Neural cell (in vitro differentiated cells): Measurements from ENCODE around the gene LDLRAD4. TPM values are rescaled to one million over a fixed set of nuclear protein-coding genes. Genes with fewer than 3 reads are reported as not detected.

ENCODE experiments used
- H2AFZ ChIP-seq: fragments of 200-600, 300-800 bp; sonication (generic), shearing (Covaris generic); 2 replicates; pipeline ENCODE4 v1.6.0; 2014; ENCODE audit warnings: low read depth, mild to moderate bottlenecking, antibody characterized with exemption, low read length, moderate library complexity
- H3F3A ChIP-seq: fragments of 200-600 bp; shearing (Covaris generic); 2 replicates; pipeline ENCODE4 v1.6.1; 2016; ENCODE audit warnings: mild to moderate bottlenecking, moderate library complexity, mixed read lengths, antibody characterized with exemption, low read length; ENCODE audit not compliant: insufficient read depth, poor library complexity, severe bottlenecking
- H3K27ac ChIP-seq: fragments of 200-600, 300-800 bp; sonication (generic), shearing (Covaris generic); 2 replicates; pipeline ENCODE4 v1.5.1; 2014; ENCODE audit warnings: mild to moderate bottlenecking, low read length, moderate library complexity
- H3K27me3 ChIP-seq: fragments of 300-800, 200-600 bp; sonication (generic), shearing (Covaris generic); 2 replicates; pipeline ENCODE4 v1.6.0; 2014; ENCODE audit warnings: mild to moderate bottlenecking, low read depth, low read length, moderate library complexity; ENCODE audit not compliant: insufficient read depth
- H3K36me3 ChIP-seq: fragments of 300-800, 200-600 bp; sonication (generic), shearing (Covaris generic); 2 replicates; pipeline ENCODE4 v1.5.1; 2014; ENCODE audit warnings: mild to moderate bottlenecking, antibody characterized with exemption, low read length, moderate library complexity; ENCODE audit not compliant: insufficient read depth
- H3K4me2 ChIP-seq: fragments of 300-800, 200-600 bp; sonication (generic), shearing (Covaris generic); 2 replicates; pipeline ENCODE4 v1.6.0; 2014; ENCODE audit warnings: mild to moderate bottlenecking, low read length
- H3K4me3 ChIP-seq: fragments of 300-800, 200-600 bp; sonication (generic), shearing (Covaris generic); 2 replicates; pipeline ENCODE4 v1.5.1; 2014; ENCODE audit warnings: mild to moderate bottlenecking, low read length, moderate library complexity
- H3K79me2 ChIP-seq: fragments of 200-600 bp; shearing (Covaris generic); replicated peaks from 2 replicates; pipeline ENCODE4 v1.6.0; 2014; ENCODE audit warnings: mild to moderate bottlenecking, low read length, moderate library complexity; ENCODE audit not compliant: insufficient read depth
- H3K9ac ChIP-seq: fragments of 300-800, 200-600 bp; sonication (generic), shearing (Covaris generic); 2 replicates; pipeline ENCODE4 v1.6.1; 2016; ENCODE audit warnings: mild to moderate bottlenecking, low read length, mixed read lengths
- H3K9me2 ChIP-seq: fragments of 200-600 bp; shearing (Covaris generic); 2 replicates; pipeline ENCODE4 v1.6.1; 2016; ENCODE audit warnings: mild to moderate bottlenecking, low read length, mixed read lengths; ENCODE audit not compliant: insufficient read depth
- H3K9me3 ChIP-seq: fragments of 200-600, 300-800 bp; sonication (generic), shearing (Covaris generic); 2 replicates; pipeline ENCODE4 v1.6.1; 2016; ENCODE audit warnings: mild to moderate bottlenecking, mixed run types, low read length, moderate library complexity, mixed read lengths
- H4K20me1 ChIP-seq: fragments of 200-600 bp; shearing (Covaris generic); 2 replicates; pipeline ENCODE4 v1.6.1; 2016; ENCODE audit warnings: mild to moderate bottlenecking, mixed run types; ENCODE audit not compliant: insufficient read depth
- CTCF ChIP-seq: fragments of 450-650 bp; IDR thresholded peaks from 2 replicates; pipeline ENCODE4 v1.5.1; 2014; ENCODE audit warnings: antibody characterized with exemption, mild to moderate bottlenecking, moderate library complexity; ENCODE audit not compliant: poor library complexity, severe bottlenecking
- EP300 ChIP-seq: fragments of 450-650 bp; conservative IDR thresholded peaks from 2 replicates; pipeline ENCODE4 v1.6.1; 2014; ENCODE audit warnings: antibody characterized with exemption, mild to moderate bottlenecking, moderate library complexity; ENCODE audit not compliant: poor library complexity, severe bottlenecking
- EZH2 ChIP-seq: fragments of 200-600, 300-800 bp; shearing (Covaris generic), sonication (generic); IDR thresholded peaks from 2 replicates; pipeline ENCODE4 v1.6.1; 2014; ENCODE audit warnings: antibody characterized with exemption, low read length, borderline replicate concordance, mild to moderate bottlenecking; ENCODE audit not compliant: insufficient read depth, poor library complexity, severe bottlenecking
- MXI1 ChIP-seq: fragments of 450-650 bp; conservative IDR thresholded peaks from 2 replicates; pipeline ENCODE4 v1.6.1; 2014; ENCODE audit warnings: antibody characterized with exemption, mild to moderate bottlenecking; ENCODE audit not compliant: poor library complexity, severe bottlenecking
- POLR2AphosphoS5 ChIP-seq: IDR thresholded peaks from 2 replicates; pipeline ENCODE4 v1.6.1; 2012
- RAD21 ChIP-seq: fragments of 450-650 bp; conservative IDR thresholded peaks from 2 replicates; pipeline ENCODE4 v1.6.1; 2014; ENCODE audit warnings: antibody characterized with exemption, mild to moderate bottlenecking, moderate library complexity
- REST ChIP-seq: IDR thresholded peaks from 2 replicates; pipeline ENCODE4 v1.6.1; 2012; ENCODE audit warnings: borderline replicate concordance
- SMC3 ChIP-seq: fragments of 450-650 bp; conservative IDR thresholded peaks from 2 replicates; pipeline ENCODE4 v1.6.1; 2014; ENCODE audit warnings: antibody characterized with exemption, mild to moderate bottlenecking, moderate library complexity; ENCODE audit not compliant: poor library complexity
- TAF1 ChIP-seq: IDR thresholded peaks from 2 replicates; pipeline ENCODE4 v1.6.1; 2012; ENCODE audit warnings: low read depth
- polyA plus RNA-seq: library from polyadenylated mRNA; depleted of rRNA; stranded (reverse); fragments of >200 nt; gene quantifications from 2 replicates; pipeline ENCODE4 v1.2.3, GENCODE V29; 2014

Gene LDLRAD4
- polyA plus RNA-seq, 1 donor from 2014 or later = 3.7 TPM

- Histone ChIP-seq H3K36me3 (no peaks in the 10 kb centered on the region), H3K27me3 (no peaks in the 10 kb centered on the region), H4K20me1 (no peaks in the 10 kb centered on the region), H3F3A (no peaks in the 10 kb centered on the region), H3K27ac (no peak overlapping the region), H3K9me2 (no peaks in the 10 kb centered on the region), H3K79me2 (no peaks in the 10 kb centered on the region), H3K4me2 (no peak overlapping the region), H2AFZ (no peak overlapping the region), H3K9ac (no peak overlapping the region), H3K9me3 (no peaks in the 10 kb centered on the region), H3K4me3 (no peak overlapping the region)
- TF ChIP-seq POLR2AphosphoS5 = no peak
- TF ChIP-seq CTCF = no peak
- no peak for TF ChIP-seq EP300
- no peak for TF ChIP-seq SMC3
- no peak for TF ChIP-seq RAD21
- TF ChIP-seq REST = no peak
- TF ChIP-seq MXI1 = no peak
- no peak for TF ChIP-seq EZH2
- no peak for TF ChIP-seq TAF1
Measured at GRCh38 chr18:13623348-13623747, 404.8 kb downstream of the LDLRAD4 start.

- no peaks in the 10 kb centered on the region for H3K27me3 ChIP-seq
- no peaks in the 10 kb centered on the region for H3K36me3 ChIP-seq
- H3K27ac ChIP-seq = no peak overlapping the region
- no peaks in the 10 kb centered on the region for H3K9me2 ChIP-seq
- no peaks in the 10 kb centered on the region for H3F3A ChIP-seq
- no peaks in the 10 kb centered on the region for H3K9me3 ChIP-seq
- no peaks in the 10 kb centered on the region for H3K79me2 ChIP-seq
- H3K4me2 ChIP-seq = no peak overlapping the region
- H4K20me1 ChIP-seq = no peaks in the 10 kb centered on the region
- TF ChIP-seq CTCF = no peak
- no peak overlapping the region for H3K4me3 ChIP-seq
- no peak overlapping the region for H3K9ac ChIP-seq
- no peak overlapping the region for H2AFZ ChIP-seq
Measured at GRCh38 chr18:13623871-13624270, 405.3 kb downstream of the LDLRAD4 start.
